HG03108 (cell line): ENCODE results near the gene AUTS2.

Experiments
- ATAC-seq: cut with Tn5 transposase; IDR thresholded peaks from one replicate; pipeline ENCODE4 v1.9.1; 2021; ENCODE audit warnings: moderate library complexity; ENCODE audit not compliant: unreplicated experiment

Gene AUTS2

DNA sequence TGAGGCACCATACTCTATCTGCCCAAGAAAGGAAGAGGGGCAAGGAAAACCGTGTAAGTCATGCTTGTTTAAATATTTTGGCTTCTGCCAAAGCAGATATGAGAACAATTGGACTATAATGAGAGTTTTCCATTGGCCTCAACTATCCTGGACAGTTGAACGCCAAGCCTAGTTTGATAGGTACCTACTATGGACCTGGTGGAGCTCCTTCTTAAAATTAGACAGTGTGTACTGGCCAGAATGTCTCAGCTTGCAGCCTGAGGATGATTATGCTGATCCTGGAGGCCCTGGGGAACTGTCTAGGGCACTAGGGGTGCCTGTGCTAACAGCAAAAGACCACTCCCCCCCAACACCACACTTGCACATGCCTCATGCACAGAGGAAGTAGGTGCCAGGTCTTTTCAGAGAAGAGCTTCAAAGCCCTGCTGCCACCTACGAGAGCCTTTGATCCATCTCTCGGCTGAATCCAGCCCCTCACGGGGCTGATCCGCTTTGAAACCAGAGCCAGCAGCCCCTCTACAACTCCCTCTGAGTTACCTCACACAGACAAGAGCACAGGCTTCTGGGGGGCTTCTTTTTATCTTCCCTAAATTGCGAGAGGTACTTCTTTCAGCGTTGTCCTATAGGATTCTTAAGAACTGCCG lies 1059.8 kb downstream of the AUTS2 start:
- no peak for ATAC-seq

DNA sequence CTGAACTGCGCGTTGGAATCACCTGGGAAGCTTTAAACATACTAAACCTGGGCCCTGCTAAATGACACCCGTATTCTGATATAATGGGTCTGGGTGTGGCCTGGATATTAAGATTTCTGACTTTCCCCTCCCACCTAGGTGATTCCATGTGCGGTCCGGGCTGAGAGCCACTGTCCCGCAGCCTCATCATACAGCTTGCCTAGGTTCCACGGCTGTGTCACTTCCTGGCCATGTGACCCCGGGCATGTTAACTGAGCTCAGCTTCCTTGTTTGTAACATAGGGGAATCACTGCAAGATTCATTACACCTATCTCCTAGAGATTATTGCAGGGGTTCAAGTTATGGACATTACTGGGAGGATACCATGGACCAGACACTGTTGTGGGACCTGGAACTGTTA lies 1061.0 kb downstream of the AUTS2 start:
- no peak for ATAC-seq

DNA sequence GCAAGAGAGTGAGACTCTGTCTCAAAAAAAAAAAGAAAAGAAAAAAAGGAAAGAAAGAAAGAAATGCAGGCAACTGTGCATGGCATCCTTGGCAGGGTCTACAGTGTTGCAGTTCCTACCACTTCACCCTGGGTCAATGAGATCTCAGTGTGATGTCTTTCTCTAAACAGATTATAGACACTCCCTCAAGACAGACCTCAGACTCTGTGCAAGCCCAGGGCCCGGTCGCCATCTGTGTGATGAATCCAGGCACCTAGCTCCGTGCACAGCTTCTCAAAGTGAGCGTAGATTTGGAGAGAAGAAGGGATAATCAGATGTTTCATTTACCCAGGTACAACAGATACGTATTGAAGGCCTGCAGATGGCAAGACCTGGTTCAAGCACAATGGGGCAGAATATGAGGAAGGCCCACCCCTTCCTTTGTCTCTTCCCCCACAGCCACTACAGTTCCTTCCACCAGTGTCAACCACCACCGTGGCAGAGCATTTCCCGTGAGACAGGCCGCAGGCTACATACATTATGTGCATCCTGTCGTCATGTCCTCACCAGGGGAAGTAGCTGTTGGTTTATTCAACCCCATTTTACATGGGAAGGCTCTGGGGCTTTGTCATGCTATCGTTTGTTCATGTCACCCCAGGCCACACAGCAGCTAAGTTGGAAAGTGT lies 1062.0 kb downstream of the AUTS2 start:
- ATAC-seq: no peak

DNA sequence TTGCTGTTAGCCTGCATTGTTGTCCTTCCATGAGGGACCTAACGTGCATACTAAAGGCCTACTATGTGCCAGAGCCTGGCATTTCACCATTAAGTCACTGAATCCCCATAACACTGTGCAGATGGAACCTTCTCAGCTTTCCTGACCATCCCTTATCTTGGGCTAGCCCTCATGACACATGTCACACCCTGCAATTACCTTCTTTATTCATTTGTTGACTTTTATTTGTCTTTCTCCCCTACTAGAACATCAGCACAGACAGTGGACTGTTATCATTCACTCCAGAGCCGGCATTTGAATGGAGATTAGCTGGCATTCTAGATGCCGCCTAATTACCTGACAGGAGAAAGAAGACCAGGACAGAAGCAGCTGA lies 1062.5 kb downstream of the AUTS2 start:
- no peak for ATAC-seq

DNA sequence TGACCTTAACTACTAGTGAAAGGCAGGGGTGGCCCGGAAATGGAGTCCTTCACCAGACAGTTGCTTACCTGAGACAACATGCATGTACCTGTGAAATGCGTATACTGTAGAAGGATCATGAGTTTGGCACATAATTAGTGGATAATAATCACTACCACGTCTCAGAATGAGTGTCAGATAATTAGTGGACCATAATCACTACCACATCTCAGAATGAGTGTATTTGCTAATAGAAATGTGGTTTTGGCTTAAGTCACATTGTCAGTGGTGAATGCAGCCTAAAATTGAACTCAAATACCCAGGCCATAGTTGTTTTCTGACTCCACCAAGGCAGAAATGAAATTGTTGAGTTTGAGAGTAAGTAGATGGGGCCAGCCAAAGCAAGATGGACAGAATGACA lies 1065.4 kb downstream of the AUTS2 start:
- ATAC-seq: no peak

DNA sequence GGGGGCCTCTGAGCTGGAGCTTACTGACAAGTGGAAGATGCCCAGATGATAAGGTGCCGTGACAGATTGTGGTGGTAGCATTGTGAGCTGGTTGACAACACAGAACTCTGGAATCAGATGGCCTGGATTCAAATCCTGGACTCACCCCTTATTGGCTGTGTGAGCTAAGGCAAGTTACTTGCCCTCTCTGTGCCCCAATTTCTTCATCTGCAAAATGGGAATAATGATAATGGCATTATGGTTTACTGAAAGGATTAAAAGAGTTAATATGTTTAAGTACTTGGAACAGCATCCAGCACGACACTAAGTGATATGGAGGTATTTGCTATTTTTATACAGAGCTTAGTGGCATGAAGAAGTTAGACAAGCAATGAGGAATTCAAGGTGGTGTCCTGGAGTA lies 1067.7 kb downstream of the AUTS2 start:
- no peak for ATAC-seq

DNA sequence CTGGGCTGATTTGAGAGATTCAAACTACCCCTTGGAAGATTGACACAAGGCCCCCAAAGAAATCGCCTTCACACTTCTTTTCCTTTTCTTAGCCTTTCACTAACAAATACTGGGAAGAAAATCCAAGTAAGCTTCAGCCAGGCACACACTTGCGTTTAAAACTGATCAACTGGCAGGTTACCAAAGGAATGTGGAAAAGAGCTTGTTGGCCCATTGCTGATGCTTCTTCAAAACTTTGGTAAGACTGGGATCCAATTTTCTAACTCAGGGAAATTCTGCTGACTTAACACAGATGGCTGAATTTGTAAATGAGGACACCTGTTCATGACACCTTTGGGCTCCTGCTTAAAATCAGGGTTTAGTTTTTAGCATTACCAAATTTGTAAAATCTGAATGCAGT lies 1069.1 kb downstream of the AUTS2 start:
- ATAC-seq: no peak

DNA sequence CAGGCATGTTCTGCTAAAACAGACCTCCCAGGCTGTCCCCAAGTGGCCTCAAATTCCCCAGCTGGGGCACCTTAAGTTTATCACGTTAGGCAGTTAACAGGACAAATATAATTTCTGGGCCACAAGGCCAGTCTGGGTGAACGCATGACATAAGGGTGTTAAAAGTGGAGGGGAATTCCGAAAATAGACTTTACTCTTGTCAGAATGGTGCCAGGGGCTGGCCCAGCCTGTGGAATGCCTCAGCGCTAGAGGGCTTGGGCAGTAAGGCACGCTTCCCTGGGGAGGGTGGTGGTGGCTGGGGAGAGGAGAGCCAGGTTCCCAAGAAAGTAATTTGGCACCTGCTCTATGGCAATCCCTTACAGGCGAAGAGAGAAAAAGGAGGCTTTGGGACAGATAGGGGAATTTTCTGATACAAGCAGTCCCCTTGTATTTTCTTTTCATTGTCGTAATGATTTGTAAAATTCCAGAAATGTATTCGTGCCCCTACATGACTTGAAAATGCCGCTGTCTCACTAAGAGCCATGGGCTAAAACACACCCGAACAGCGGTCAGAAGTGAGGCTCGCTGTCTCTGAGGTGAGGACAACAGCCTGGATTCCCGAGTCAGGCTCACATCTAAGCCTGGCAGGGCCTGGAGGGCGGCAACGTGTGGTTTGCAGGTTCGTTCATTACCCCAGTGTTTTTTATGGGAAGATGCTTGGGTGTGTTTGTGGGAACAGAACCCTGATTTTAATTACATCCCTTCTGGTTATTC lies 1070.5 kb downstream of the AUTS2 start:
- no peak for ATAC-seq

DNA sequence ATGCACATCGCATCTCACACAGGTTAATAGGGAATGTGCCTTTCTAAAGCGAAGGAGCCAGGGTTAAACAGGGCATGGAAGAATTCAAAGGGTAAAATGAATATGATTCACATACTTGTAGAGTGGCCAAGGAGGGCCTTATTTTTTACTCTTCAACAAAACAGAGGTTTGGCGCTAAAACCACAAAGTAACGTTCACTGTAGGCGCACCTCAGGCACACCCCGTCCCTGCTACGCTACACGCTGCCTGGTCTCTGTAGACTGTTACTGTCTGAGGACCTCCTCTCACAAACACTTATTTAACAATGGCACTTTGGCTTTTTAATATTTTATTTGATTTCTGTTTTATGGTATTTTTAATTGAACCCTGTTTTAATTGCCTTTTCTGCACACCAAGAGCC lies 1071.6 kb downstream of the AUTS2 start:
- ATAC-seq: no peak

DNA sequence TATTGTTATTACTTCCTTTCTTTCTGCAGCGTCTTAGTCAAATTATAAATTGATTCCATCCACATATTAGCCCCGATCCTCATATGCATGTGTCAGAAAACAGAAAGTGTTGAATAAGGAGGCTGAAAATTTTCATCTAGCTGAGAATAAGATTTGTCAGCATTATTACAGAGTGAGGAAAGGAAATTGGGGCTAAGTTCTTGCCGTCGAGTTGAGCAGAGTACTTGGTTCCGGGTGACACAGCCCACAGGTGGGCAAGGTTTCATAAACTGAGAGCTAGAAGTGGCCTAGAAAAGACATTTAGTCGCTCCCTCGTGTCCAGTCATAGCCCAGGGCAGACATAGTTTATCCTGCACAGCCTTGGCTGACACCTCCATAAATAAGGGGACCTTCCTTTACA lies 1072.0 kb downstream of the AUTS2 start:
- no peak for ATAC-seq

DNA sequence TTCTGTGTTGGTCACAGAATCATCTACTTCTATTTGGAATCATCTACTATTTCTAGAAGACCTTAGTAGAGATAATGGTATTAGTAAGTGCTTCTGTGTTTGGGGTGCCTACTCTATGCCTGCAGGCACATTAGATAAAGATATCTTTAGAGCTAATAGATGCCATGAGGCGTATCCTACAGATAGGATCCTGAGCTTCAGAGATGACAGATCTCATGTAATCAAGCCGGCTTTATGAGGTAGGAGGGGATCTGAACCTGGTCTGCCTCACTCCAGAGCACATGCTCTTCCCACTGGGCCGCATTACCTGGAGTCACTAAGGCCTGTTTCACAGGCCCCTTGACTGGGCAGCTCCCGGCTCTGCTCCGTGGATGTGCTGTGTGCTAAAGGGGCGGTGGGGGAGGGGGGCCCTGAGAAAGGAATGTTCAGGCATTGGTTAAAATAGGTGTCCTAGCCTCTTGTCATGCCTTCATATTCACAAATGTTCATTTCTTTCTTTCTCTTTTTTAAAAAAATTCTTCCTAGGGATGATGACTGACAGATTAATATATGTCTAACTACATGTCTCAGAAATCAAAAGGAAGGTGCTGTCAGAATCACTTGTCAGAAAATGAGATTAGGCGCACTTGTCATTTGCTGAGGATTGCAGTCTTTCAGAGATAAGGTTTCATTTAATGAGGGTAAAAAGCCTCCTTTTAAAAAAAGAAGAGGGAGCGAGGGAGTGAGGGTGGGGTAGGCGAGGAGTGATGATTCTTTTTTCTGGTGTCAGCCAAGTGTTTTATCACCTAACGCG lies 1075.7 kb downstream of the AUTS2 start:
- no peak for ATAC-seq

DNA sequence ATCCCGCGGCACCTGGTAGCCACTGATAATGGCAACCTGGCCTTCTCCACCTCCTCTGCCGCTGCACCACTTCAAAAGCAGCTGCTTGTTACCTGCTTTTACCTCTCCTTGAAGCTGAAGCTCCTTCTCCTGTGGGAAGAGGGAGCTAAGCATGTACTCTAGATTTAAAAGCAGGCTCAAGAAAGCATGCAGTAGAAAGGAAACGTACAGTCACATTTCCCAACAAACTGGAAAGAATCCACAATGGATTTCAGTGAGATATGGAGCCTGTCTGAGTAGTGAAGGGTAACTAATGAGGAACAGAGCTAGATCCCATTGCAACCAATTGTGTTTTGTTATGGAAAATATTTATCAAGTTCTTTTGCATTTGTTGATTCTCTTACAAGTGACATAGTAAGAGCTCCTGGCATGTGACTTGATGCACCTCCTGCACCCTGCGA lies 1076.3 kb downstream of the AUTS2 start:
- ATAC-seq: no peak

DNA sequence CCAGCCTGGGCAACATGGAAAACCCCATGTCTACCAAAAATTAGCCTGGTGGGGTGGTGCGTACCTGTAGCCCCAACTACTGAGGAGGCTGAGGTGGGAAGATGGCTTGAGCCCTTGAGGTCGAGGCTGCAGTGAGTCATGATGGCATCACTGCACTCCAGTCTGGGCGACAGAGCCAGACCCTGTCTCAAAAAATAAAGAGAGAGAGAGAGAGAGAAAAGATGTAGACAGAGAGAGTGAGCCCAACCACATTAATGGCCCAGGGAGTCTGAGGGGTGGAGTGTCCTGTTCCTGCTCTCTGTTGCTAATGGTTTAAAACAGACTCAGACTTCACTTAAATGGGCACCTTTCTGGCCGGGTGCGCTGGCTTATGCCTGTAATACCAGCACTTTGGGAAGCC lies 1078.0 kb downstream of the AUTS2 start:
- no peak for ATAC-seq

DNA sequence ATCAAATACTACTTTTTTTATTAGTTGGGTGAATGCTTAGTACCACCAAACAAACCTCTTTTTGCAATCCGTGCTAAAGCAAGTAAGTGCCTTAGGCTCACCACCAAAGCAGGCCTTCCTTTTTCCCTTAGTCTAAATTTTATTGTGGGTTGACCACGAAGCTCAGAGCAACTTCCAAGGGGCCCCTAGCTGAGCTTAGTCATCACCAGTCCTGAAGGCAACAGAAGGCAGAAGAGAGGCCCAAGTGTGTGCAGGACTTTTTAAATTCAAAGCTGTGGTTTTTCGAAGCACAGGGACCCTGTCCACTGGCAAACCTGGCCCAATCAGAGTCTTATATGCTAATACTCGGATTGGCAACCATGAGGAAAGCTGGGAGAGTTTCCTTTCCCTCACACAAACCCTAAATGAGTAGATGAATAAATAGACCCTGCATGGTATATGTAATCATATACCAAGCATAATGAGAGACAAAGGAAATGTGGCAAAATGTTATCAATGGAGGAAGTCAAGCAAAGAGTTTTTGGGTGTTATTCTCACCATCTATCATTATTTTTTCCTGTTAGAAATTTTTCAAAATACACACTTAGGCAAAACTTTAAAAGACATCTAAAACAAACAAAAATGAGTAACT lies 1080.5 kb downstream of the AUTS2 start:
- ATAC-seq: no peak

DNA sequence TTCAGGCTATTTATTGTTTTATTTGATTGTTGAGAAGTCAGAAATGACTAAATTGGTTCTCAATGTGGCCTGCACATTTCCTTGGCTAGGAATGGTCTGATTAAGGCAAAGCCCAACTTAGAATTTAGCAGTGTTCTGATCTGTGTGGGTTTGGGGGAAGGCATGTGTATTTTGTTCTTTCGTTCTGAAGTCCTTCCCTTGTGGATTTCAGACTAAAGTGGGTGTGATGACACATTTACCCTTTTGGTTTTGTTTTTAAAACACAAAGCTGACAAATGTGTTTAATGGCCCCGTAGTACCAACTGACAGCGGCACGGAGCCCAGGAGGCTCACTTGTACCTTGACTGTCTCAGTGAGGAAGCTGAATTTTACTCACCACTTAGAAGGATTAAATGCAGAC lies 1081.4 kb downstream of the AUTS2 start:
- no peak for ATAC-seq

DNA sequence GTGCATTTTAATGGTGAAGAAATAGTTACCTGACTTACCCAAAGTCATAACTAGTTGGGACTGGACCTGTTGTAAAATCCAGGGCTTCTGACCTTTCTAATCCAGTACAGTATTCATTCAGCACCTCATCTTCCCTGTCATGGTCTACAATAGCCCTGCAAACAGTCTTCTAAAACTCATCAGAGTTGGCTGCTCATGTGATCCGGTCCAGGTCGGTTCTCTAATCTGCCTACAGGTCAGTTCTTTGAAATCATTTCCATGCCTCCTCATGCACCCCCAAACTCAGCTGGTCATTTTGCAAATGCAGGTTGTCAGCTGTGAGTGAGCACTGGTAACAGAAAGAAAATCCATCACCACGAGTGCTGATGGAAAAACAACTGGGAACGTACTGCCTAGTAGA lies 1082.0 kb downstream of the AUTS2 start:
- ATAC-seq: no peak

DNA sequence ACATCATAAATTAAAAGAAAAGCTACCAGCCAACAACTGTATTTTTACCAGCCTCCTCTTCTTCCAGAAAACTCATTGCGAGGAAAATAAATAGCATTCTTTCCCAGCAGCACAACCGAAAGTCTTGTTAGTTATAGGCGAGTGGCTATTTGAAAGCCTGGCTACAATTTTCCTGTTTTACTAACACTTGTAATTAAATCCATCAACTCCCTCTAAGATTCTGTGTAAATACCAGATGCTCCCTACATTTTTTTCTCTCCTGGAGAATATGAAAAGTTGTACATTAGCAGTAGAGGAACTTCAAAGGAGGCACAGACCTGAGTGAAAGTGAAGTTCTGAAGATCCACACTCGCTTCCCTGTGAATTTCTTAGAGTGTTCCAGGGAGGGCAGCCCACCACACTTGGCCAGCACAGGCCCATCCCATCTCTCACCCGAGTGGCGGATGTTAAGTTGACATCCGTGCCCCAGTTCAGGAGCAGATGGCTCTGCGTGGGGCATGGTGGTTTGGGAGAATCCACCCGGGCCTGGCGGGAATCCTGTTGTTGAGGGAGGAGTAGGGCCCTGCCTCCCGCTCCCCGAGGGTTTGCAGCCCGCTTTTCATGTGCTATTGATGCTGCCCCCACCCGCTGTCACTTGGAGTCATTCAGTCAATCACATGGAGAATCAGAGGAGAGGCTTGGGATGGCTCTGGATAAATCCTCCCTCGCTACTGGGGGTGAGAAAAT lies 1082.6 kb downstream of the AUTS2 start:
- ATAC-seq: no peak

DNA sequence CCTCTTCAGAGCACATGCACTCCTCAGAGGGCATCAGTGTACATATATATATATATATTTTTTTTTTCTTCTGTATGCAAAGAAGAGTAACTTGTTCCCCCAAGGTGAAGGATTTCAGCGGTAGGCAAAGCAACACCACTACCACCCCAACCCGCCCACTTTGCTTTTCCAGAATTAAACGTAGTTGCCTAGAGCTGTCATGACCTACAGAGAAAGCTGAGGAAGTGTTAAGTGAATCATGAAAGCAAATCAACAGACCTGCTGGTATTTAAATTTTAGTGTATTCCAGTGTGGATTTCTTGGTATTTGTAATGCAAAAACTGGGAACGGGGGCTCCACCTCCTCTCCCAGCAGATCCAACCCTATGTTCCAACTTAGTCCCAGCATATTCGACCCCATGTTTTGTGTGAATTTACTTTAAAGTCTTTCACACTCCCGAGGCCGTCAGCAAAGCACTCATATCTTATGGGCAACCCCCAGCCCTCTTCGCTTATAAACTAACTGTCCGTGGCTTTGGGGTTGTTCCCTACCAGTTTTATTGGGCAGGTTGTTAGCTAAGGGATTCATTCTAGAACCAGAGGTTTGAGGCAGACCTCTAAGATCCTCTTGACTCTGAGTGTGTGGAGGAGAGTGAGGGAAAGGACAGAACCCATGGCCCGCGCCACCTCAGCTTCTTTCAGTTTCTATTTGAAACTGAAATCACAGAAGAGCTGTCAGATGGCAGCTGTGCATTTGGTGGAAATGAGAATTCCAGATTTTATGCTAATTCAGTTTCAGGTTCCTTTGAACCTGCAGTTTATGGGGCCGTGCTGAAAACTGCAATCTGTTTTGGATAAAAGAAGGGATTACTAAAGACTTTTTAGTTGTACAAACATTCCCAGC lies 1083.4 kb downstream of the AUTS2 start:
- ATAC-seq: peak; percentile 80

DNA sequence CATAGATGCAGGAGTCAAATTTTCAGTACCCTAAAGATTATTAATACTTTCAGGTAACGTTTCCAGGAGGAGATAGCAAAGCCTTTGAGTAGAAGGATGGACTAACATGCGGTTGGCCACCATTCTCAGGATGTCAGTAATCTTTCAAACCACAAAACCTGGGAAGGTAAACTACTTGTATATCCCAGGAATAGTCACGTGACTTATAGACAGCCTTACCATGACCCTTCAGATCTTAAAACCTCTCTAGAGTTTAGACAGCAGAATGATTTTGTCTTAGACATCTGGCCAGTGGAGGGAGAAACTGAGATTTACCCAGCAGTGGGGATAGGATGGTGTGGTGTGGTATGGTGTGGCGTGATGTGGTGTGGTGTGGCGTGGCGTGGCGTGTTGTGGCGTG lies 1085.9 kb downstream of the AUTS2 start:
- ATAC-seq: no peak
